HG02884 (cell line): ENCODE data around the gene BBX.
"Not testable (repeated sequence)": the region's sequence is repeated elsewhere in the genome, so short reads cannot be mapped to it uniquely, and the experiment has no call there.

ENCODE experiments used
- ATAC-seq: cut with Tn5 transposase; IDR thresholded peaks from one replicate; pipeline ENCODE4 v1.9.1; 2021; ENCODE audit warnings: mild to moderate bottlenecking, moderate library complexity; ENCODE audit not compliant: unreplicated experiment

Gene BBX

DNA sequence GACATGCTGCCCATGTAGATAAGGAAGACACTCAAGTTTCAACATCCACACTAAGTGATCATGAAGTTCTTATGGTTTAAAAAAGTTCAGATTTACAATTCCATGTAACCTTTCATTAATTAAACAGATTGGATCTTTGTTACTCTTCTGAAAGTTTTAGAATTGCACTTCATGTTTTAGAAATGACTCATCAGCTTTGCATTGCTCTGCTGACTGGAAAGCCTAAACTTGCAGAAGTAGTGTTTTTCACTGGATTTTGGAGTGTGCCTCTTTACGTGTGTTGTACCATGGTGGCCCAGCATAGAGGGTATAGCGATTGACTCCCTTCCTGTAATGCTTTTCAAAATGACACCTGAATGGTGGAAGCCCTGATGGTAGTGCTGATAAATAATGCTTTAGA, 157.9 kb downstream of the BBX start:
- ATAC-seq = peak; percentile 67

DNA sequence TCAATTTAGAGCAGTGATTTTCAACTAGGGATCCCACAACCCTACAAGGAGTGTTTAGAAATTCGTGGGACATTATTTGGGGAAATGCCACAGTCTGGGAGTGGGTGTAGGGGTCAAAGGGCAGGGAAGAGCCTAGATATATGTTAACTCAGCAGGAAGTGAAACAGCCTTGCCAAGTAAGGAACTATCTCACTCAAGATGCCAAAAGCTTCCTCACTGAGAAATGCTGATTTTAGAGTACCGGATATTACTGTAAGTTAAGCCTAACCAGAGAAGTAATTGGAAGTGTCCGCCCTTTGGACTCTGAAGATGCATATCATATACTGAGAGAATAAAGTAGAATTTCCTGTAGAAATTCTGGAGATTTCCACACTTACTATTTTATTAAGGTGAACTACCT, 158.6 kb downstream of the BBX start:
- no peak for ATAC-seq

DNA sequence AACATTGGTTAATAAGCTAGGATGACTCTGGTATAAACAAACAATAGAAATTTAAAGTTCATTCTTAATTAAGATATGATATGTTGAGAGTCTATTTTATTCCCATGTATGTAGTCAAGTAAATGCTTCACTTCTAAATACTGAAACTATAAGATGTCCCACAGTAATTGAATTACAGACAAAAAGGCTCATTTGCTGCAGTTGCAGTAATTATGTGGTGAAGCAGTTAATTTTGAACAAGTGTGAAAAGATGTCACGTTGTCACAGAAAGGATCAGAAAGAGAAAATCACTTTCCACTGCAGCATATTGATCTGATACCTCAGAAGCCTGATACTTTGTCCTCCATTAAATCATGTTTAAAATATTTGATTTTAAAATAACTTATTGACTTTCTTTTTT, 159.8 kb downstream of the BBX start:
- ATAC-seq = no peak

- ATAC-seq = no peak
These were observed 160.7 kb downstream of the BBX start for GRCh38 chr3:107683447-107683846.

- no peak for ATAC-seq
These were observed 161.7 kb downstream of the BBX start for GRCh38 chr3:107684431-107684925.

DNA sequence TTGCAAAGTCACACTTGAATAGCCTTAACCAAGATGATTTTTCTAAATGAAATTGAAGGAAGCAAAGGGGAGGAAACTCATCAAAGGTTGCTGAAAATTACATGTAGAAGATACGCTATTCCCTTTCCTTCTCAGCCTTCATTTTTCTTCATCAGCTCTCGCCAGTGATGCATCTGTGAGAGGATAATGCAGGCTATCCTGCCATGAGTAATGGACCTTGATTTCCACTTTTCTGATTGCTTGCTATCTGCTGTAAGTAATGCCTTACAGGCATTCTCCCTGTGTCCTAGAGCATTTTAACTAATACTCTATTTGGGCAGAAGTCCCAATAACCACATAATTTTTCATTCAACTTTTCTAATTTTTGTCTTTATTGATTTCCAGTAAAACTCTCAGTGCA, 162.6 kb downstream of the BBX start:
- ATAC-seq = no peak

DNA sequence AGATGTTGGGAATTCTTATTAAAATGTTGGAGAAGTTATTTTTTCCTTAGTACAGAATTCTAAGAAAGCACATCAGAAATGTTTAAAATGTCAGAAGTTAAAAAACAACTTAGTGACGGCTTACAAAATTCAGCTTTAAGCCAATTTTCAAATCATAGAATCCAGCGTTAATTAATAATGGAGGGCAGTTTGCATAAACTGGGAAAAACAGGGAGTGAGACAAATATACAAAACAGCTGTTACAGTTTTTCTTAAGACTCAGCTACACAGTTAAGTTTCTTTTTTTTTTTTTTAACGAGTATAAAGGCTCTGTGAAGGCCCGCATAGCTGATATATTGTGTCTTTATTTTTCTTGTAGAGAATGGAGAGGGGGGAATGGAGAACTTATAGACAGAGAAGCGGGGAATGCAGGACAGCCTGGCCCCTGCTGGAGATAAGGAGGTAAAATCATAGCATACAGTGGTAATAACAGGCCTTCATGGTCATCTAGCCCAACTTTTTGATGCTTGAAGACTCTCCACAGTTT, 164.4 kb downstream of the BBX start:
- ATAC-seq = no peak

GRCh38 chr3:107689355-107689754, 166.6 kb downstream of the BBX start:
- ATAC-seq = no peak

- ATAC-seq = peak; percentile 84
These were observed 167.9 kb downstream of the BBX start for GRCh38 chr3:107690522-107691138.

- not testable (repeated sequence) for ATAC-seq
These were observed 169.2 kb downstream of the BBX start for GRCh38 chr3:107691984-107692383.

DNA sequence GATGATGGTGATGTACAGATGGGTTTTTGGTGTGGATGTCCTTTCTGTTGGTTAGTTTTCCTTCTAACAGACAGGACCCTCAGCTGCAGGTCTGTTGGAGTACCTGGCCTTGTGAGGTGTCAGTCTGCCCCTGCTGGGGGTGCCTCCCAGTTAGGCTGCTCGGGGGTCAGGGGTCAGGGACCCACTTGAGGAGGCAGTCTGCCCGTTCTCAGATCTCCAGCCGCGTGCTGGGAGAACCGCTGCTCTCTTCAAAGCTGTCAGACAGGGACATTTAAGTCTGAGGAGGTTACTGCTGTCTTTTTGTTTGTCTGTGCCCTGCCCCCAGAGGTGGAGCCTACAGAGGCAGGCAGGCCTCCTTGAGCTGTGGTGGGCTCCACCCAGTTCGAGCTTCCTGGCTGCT, 174.6 kb downstream of the BBX start:
- not testable (repeated sequence) for ATAC-seq

DNA sequence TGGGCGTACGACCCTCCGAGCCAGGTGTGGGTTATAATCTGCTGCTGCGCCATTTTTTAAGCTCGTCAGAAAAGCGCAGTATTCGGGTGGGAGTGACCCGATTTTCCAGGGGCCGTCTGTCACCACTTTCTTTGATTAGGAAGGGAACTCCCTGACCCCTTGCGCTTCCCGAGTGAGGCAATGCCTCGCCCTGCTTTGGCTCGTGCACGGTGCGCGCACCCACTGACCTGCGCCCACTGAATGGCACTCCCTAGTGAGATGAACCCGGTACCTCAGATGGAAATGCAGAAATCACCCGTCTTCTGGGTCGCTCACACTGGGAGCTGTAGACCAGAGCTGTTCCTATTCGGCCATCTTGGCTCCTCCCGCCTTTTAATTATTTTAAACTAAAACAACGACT, 175.1 kb downstream of the BBX start:
- not testable (repeated sequence) for ATAC-seq

- no peak for ATAC-seq
These were observed 176.9 kb downstream of the BBX start for GRCh38 chr3:107699682-107700081.

GRCh38 chr3:107701299-107701698, 178.5 kb downstream of the BBX start:
- no peak for ATAC-seq

DNA sequence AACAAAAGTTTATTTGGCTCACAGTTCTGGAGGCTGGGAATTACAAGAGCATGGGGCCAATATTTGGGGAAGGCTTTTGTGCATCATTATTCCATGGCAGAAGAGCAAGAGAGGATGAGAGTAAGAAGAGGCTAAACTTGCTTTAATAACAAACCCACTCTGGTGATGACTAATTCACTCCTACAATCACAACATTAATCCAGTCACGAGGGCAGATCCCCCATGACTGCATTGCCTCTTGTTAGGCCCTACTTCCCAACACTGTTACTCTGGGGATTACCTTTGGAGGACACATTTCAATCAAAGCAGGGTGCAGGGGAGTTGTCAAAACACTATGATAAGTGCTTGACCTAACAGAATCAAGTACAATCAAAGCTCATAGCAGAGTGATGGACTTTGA, 181.7 kb downstream of the BBX start:
- ATAC-seq = no peak

- no peak for ATAC-seq
These were observed 182.3 kb downstream of the BBX start for GRCh38 chr3:107705046-107705445.

DNA sequence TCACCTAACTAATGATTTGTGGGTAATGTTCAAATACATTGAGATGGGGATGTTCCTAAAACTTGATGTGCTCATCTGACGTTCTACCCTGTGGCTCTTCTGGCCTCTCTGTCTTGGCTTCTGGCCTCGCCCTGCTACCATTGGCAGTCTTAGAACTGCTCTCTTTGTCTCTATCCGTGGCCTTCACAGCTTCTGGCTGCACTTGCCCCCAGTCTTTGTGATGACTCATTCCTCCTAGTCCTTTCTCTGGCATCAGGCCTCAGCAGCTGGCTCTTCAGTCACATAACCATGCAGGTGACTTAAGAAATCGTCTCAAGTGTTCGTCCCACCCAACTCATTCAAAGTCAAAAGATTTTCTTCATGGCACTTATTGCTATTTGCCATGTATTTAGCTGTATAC, 188.1 kb downstream of the BBX start:
- no peak for ATAC-seq

DNA sequence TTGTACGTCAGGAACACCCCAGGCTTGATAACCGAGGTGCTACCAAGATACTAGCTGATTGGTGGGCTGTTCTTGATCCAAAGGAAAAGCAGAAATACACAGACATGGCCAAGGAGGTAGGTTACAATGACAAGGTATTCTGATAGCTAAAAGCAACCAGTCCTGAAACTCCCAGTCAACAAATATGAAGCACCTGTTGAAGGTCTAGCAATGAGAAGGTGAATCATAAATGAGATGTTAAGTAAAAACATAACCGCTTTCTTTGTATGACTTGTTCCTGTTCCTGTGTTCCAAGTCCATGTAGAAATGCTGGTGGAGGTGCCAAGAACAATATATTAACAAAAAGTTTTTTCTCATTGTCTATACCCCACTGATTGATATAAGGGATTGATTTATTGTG, 194.0 kb downstream of the BBX start:
- no peak for ATAC-seq

DNA sequence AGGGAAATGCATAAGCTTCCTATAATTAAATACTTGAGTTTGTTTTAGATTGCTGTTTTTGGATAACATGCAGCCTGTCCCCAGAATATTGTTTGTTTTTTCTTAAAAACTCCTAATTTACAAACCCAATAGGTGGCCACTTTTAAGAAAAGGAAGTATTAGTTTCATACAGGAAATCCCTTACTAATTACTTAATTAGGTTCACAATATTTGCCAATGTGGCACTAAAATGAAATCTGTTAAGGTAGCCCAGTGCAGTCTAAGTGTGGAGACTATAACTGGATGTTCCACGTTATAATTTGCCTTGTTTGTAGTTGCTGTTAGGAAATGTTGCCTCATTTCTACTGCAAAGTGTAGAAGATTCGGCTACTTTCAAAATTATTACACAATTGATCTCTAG, 195.8 kb downstream of the BBX start:
- no peak for ATAC-seq

GRCh38 chr3:107727102-107727501, 204.3 kb downstream of the BBX start:
- no peak for ATAC-seq

- ATAC-seq = no peak
These were observed 206.9 kb downstream of the BBX start for GRCh38 chr3:107729686-107730085.

DNA sequence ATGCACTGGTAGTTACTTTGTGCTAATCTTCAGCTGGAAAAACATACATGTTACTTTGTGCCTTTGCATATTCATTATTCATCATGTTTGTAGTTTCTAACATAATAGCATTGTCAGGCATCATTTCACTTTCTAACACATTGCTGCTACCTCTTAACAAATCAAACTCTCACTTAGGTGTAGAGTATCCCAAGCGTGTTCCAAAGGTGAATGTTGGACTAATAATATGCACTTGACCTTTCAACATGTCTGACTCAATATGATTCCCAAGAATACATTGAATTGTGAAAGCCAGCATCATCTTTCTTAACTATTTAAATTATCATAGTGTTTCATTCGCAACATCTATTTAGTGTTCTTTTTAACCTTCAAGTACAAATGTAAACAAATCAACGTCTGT, 211.6 kb downstream of the BBX start:
- ATAC-seq = no peak

DNA sequence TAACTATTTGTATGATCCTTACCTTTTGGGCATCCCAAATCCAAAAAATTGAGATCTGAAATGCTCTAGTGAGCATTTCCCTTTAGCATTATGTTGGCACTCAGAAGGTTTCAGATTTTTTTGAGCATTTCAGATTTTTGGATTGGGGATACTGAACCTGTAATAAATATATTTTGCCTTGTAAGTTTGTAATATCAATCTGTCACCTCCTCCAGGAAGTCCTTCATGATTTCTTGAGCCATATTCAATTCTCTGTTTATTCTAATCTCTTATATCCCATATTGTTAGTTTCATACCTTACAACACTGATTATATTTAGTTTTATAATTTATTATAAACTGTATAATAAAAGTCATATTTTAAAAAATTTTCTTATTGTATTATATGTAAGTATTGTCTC, 215.2 kb downstream of the BBX start:
- no peak for ATAC-seq
